Activated B cell treated with CpG ODN at 0.5 μM for 24 hours (primary cell): Measurements from ENCODE around the gene KCNE5. TPM values are rescaled to one million over a fixed set of nuclear protein-coding genes. Genes with fewer than 3 reads are reported as not detected.

Experiments used
- ATAC-seq: fragments of 200-7000 bp; cut with Tn5 transposase; one replicate; pipeline ENCODE4 v1.10.0; 2021; ENCODE audit warnings: low read depth, mild to moderate bottlenecking, moderate library complexity
- CTCF ChIA-PET: fragments of 350-600 bp; sonication (Branson Sonifier 250); formaldehyde crosslinking; loops from one replicate; lab custom pipeline; 2021; ENCODE audit warnings: antibody characterized with exemption; lab: Charles Lee
- POLR2A ChIA-PET: fragments of 350-600 bp; sonication (Branson Sonifier 250); formaldehyde crosslinking; loops from one replicate; lab custom pipeline; 2021; ENCODE audit warnings: antibody characterized with exemption; lab: Charles Lee
- DNase-seq: peaks from one replicate; pipeline ENCODE4 v3.0.0; 2022
- H3K27ac Mint-ChIP-seq: one replicate; pipeline ENCODE4 v1.8.0; 2020; ENCODE audit warnings: mixed read lengths
- H3K27me3 Mint-ChIP-seq: one replicate; pipeline ENCODE4 v1.8.0; 2021; ENCODE audit warnings: mixed read lengths
- H3K36me3 Mint-ChIP-seq: one replicate; pipeline ENCODE4 v1.8.0; 2021; ENCODE audit warnings: low read depth, mixed read lengths
- H3K4me1 Mint-ChIP-seq: one replicate; pipeline ENCODE4 v1.8.0; 2021; ENCODE audit warnings: mixed read lengths
- H3K4me3 Mint-ChIP-seq: one replicate; pipeline ENCODE4 v1.8.0; 2020; ENCODE audit warnings: mild to moderate bottlenecking, mixed read lengths
- H3K9me3 Mint-ChIP-seq: one replicate; pipeline ENCODE4 v1.8.0; 2020; ENCODE audit warnings: mixed read lengths
- CTCF ChIP-seq: fragments of 200-600 bp; IDR thresholded peaks from one replicate; pipeline ENCODE4 v1.8.0; 2022; ENCODE audit warnings: antibody characterized with exemption, mild to moderate bottlenecking
- intact Hi-C: fragments of 100-400 bp; cut with micrococcal nuclease; formaldehyde crosslinking; loops from one replicate; pipeline ENCODE4 v1.15.1; 2024
- total RNA-seq: library from RNA; stranded (reverse); gene quantifications from 2 replicates; pipeline ENCODE4 v1.2.3, GENCODE V29; 2022

KCNE5 gene
- total RNA-seq, 1 donor from 2014 or later = 0.40 TPM

- Mint-ChIP-seq H3K27ac (no peak overlapping the region), H3K9me3 (no peaks in the 10 kb centered on the region), H3K36me3 (no peaks in the 10 kb centered on the region), H3K4me1 (no peaks in the 10 kb centered on the region), H3K4me3 (no peak overlapping the region), H3K27me3 (no peaks in the 10 kb centered on the region)
- DNase-seq = no peak
- CTCF ChIA-PET = interaction anchor here (1.1 kb wide), 1 partner anchor 144 kb away, joined by 6 read pairs; no protein-coding TSS in a partner anchor
- intact Hi-C loops = no loop called here
- ATAC-seq = no peak
- no peak for TF ChIP-seq CTCF
- POLR2A ChIA-PET = no interaction called here
Measured at GRCh38 chrX:109629310-109629709, 4.3 kb upstream of the KCNE5 start.

GRCh38 chrX:109626637-109627036 lies 1.7 kb upstream of the KCNE5 start:
- DNase-seq (no peak), ATAC-seq (no peak)
- Mint-ChIP-seq H3K9me3 (no peaks in the 10 kb centered on the region), H3K36me3 (no peaks in the 10 kb centered on the region), H3K27ac (no peak overlapping the region), H3K27me3 (no peaks in the 10 kb centered on the region), H3K4me1 (no peaks in the 10 kb centered on the region), H3K4me3 (no peak overlapping the region)
- CTCF ChIA-PET = no interaction called here
- intact Hi-C loops = no loop called here
- POLR2A ChIA-PET = no interaction called here
- TF ChIP-seq CTCF = no peak

GRCh38 chrX:109623997-109624396 lies 975 bp downstream of the KCNE5 start:
- H3K27me3 Mint-ChIP-seq = no peaks in the 10 kb centered on the region
- DNase-seq = no peak
- ChIA-PET POLR2A (no interaction called here), CTCF (no interaction called here)
- no peaks in the 10 kb centered on the region for H3K4me1 Mint-ChIP-seq
- H3K36me3 Mint-ChIP-seq = no peaks in the 10 kb centered on the region
- intact Hi-C loops = no loop called here
- H3K27ac Mint-ChIP-seq = no peak overlapping the region
- H3K9me3 Mint-ChIP-seq = no peaks in the 10 kb centered on the region
- no peak overlapping the region for H3K4me3 Mint-ChIP-seq
- no peak for ATAC-seq
- TF ChIP-seq CTCF = no peak

- CTCF ChIA-PET = no interaction called here
- no peak for ATAC-seq
- no peak for DNase-seq
- no peaks in the 10 kb centered on the region for H3K36me3 Mint-ChIP-seq
- no peak overlapping the region for H3K27ac Mint-ChIP-seq
- no peaks in the 10 kb centered on the region for H3K9me3 Mint-ChIP-seq
- intact Hi-C loops = no loop called here
- H3K4me3 Mint-ChIP-seq = no peak overlapping the region
- no peaks in the 10 kb centered on the region for H3K27me3 Mint-ChIP-seq
- POLR2A ChIA-PET = no interaction called here
- TF ChIP-seq CTCF = no peak
- no peaks in the 10 kb centered on the region for H3K4me1 Mint-ChIP-seq
Measured at GRCh38 chrX:109622270-109622669, 2.7 kb downstream of the KCNE5 start.

- H3K4me3 Mint-ChIP-seq = no peak overlapping the region
- no peaks in the 10 kb centered on the region for H3K36me3 Mint-ChIP-seq
- DNase-seq (no peak), ATAC-seq (no peak)
- H3K27me3 Mint-ChIP-seq = no peaks in the 10 kb centered on the region
- intact Hi-C loops = no loop called here
- TF ChIP-seq CTCF = no peak
- H3K4me1 Mint-ChIP-seq = no peaks in the 10 kb centered on the region
- POLR2A ChIA-PET = no interaction called here
- H3K9me3 Mint-ChIP-seq = no peaks in the 10 kb centered on the region
- no peak overlapping the region for H3K27ac Mint-ChIP-seq
- CTCF ChIA-PET = interaction anchor here (0.8 kb wide), 1 partner anchor 134 kb away, joined by 3 read pairs; no protein-coding TSS in a partner anchor
Measured at GRCh38 chrX:109619771-109620170, 5.2 kb downstream of the KCNE5 start.
